ENCODE measurements around the gene STRIP2. TPM values are rescaled to one million over a fixed set of nuclear protein-coding genes. Genes with fewer than 3 reads are reported as not detected.
"Not testable (repeated sequence)": the region's sequence is repeated elsewhere in the genome, so short reads cannot be mapped to it uniquely, and the experiment has no call there.

The STRIP2 gene
- total RNA-seq, 1 experiment from 2014 or later: 7.5 TPM

DNA sequence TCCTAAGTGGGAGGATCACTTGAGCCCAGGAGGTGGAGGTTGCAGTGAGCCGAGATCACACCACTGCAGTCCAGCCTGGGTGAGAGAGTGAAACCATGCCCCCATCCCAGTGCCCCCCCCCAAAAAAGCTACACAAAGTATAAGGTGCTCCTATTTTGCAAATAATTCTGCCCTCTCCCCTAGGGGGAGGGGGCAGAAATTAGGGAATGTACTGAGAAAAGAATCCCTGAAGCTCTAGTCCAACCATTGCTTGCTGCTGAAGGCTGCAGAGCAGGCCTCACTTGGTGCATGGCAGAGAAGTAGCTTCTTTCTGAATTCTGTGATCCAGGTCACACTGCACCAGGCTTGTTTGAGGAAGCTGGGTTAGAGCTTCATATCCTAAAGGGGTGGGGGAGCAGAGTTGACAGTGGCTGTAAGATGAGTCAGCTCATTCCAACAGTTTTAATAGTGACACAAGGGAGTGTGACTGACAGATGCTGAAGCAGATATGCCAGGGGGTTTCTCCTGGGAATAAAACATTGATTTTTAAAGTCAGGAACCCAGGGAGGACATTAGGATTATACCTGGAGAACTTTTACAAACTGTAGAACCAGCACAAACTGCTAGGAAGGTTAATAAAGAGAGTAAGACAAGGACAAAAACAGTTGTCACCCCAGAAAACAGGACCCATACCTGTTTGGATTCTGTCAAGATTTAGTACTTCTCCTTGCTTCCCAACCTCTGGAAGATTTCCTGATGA lies 32.8 kb upstream of the STRIP2 start:
- DNase-seq (ENCODE audit: low read depth in 1 of 2, low spot score in 2 of 2): no peak
- Histone ChIP-seq H3K9me3 (replicated peaks) (no peaks in the 10 kb centered on the region), H3K27me3 (replicated peaks) (no peaks in the 10 kb centered on the region), H3K4me1 (replicated peaks) (peaks cover 11% of the 10 kb centered on the region), H3K36me3 (no peaks in the 10 kb centered on the region), H3K4me3 (no peak overlapping the region), H3K27ac (no peak overlapping the region; the same call in 1 of the 2 replicates)

DNA sequence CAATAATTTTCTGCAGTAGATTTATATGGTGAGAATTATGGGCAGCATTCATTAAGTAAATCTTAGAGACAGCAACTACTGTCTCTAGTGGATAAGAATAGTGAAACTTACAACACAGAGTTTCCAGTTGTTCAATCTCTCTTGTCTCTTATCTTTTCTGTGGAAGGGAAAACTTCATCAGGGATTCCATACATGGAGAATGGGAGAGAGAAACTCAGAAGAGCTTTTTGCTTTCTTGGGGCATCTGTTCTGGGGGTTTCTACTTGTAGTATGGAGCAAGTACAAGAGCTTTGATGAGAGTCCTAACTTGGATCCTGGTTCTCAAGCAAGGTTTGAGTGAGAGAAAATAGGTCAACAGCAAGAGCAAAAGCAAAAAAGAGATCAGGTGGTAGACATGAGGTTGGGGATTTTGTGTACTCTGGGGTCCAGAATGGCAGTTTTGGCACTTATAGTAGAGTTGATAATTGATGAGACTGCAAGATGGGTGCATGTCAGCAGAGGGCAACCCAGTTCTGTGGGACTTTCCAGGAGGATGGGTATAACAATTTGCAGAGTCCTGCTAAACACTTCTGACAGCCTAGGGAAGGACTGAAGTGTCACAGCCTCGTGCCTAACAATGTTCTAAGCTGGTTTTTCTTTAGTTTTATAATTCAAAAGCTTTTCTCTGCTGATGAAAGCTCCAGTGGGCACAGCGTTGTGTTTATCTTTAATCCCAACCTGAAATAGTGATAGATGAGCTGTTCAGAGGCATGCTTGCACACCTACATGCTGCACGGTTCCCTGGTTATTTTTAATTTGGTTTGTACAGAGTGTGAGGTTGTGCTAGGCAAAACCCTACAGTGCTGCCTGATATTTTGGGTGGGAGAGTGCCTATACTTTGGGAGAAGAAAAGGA lies 32.0 kb upstream of the STRIP2 start:
- Histone ChIP-seq H3K4me1 (replicated peaks) (peaks cover 11% of the 10 kb centered on the region), H3K9me3 (replicated peaks) (no peaks in the 10 kb centered on the region), H3K27me3 (replicated peaks) (no peaks in the 10 kb centered on the region), H3K27ac (no peak overlapping the region; the same call in 1 of the 2 replicates), H3K4me3 (no peak overlapping the region), H3K36me3 (no peaks in the 10 kb centered on the region)
- no peak for DNase-seq (ENCODE audit: low read depth in 1 of 2, low spot score in 2 of 2)

DNA sequence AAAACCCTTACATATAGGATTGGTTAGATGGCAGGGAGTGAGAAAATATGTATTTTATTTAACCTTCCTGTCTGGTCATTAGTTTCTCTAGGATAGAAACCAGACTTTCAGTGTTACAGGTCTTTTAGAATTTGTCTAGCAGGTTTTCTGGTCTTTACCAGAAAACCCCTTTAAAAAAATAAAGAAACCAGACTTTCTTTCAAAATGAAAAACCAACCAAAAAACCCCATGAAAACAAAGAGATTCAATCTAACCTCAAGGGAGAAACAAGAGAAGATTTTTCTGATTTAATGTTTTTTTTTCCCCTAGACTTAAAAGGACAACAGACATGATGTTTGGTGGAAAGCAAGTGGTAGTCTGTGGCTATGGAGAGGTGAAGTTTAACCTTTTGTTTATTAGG lies 28.7 kb upstream of the STRIP2 start:
- Histone ChIP-seq H3K9me3 (replicated peaks) (no peaks in the 10 kb centered on the region), H3K27ac (no peak overlapping the region), H3K36me3 (no peaks in the 10 kb centered on the region), H3K4me1 (replicated peaks) (peaks cover 11% of the 10 kb centered on the region), H3K27me3 (replicated peaks) (no peaks in the 10 kb centered on the region), H3K4me3 (no peak overlapping the region)
- no peak for DNase-seq (ENCODE audit: low read depth in 1 of 2, low spot score in 2 of 2)

DNA sequence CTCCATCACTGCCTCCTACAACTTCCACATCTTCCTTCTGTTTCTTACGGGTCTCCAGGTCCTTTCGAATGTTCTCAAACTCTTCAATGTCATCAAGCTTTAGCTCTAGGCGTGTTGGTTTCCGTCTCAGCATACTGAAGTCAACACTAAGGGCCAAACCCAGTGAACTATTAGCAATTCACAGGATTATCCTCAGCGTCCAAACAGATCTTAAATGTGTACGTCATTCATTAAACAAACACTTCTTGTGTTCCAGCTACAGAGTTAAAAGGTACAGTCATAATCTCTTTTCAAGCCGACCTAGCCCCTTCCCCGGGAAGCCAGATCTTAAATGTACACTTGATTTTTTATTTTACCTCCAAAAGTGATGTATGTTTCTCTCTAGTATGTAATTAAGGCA lies 24.0 kb upstream of the STRIP2 start:
- DNase-seq (ENCODE audit: low read depth in 1 of 2, low spot score in 2 of 2); H3K4me3 ChIP-seq; H3K4me1 ChIP-seq (replicated peaks); H3K27ac ChIP-seq; H3K9me3 ChIP-seq (replicated peaks); H3K27me3 ChIP-seq (replicated peaks); H3K36me3 ChIP-seq: not testable (repeated sequence)

DNA sequence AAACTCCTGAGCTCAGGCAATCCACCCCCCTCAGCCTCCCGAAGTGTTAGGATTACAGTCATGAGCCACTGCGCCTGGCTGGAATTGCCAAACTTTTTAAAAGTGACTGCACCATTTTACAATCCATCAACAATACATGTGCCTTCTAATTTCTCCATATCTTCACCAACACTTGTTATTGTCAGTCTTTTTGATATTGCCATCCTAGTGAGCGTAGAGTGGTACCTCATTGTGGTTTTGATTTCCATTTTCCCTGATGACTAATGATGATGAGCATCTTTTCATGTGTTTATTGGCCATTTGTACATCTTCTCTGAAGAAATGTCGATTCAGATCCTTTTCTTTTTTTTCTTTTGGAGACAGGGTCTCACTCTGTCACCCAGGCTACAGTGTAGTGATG lies 21.7 kb upstream of the STRIP2 start:
- no peaks in the 10 kb centered on the region for H3K4me1 ChIP-seq (replicated peaks)
- H3K27ac ChIP-seq: no peak overlapping the region
- no peaks in the 10 kb centered on the region for H3K9me3 ChIP-seq (replicated peaks)
- no peaks in the 10 kb centered on the region for H3K27me3 ChIP-seq (replicated peaks)
- H3K36me3 ChIP-seq: no peaks in the 10 kb centered on the region
- DNase-seq (ENCODE audit: low read depth in 1 of 2, low spot score in 2 of 2): no peak
- no peak overlapping the region for H3K4me3 ChIP-seq

DNA sequence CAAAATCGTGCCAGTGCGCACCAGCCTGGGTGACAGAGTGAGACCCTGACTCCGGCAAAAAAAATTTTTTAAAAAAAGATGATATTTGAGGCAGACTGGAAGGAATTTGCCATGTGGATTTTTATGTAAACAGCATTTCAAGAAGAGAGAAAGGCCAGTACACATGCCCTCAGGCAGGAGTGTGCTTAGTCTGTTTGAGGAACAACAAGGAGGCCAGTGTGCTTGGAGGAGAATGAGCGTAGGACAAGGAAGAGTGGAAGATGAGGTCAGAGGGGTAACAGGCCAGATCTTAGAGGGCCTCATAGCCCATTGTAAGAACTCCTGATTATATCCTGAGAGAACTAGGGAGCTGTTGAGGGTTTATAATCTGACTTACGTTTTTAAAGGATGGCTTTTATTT lies 17.2 kb upstream of the STRIP2 start:
- no peak overlapping the region for H3K27ac ChIP-seq
- H3K36me3 ChIP-seq: no peaks in the 10 kb centered on the region
- H3K27me3 ChIP-seq (replicated peaks): no peaks in the 10 kb centered on the region
- no peaks in the 10 kb centered on the region for H3K9me3 ChIP-seq (replicated peaks)
- no peak for DNase-seq (ENCODE audit: low read depth in 1 of 2, low spot score in 2 of 2)
- H3K4me1 ChIP-seq (replicated peaks): no peaks in the 10 kb centered on the region
- no peak overlapping the region for H3K4me3 ChIP-seq

DNA sequence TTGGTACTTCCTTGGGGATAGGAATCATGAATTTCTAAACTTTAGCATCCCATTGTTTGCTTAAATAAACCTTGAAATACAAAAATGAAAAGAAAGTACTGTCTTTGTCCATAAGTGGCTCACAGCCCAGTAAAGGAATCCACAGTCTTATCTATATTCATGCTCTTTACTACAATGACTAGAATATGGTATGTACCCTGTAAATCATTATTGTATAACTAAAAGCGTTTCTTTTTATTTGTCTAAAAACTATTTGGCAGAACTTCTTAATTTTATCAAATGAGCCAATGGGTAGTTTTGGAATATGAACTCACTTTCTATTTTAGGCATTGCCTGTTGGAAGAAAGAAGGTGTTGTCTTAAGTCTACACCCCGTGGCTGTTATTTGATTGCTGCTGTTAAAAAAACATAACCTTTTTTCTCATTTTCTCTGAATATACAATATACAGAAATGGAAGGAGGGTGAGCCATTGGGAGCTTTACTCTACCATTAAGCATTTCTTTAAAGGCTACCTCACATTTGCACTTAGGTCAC lies 12.4 kb upstream of the STRIP2 start:
- no peaks in the 10 kb centered on the region for H3K36me3 ChIP-seq
- H3K4me3 ChIP-seq: no peak overlapping the region
- H3K9me3 ChIP-seq (replicated peaks): no peaks in the 10 kb centered on the region
- no peaks in the 10 kb centered on the region for H3K4me1 ChIP-seq (replicated peaks)
- no peak for DNase-seq (ENCODE audit: low read depth in 1 of 2, low spot score in 2 of 2)
- H3K27me3 ChIP-seq (replicated peaks): no peaks in the 10 kb centered on the region
- no peak overlapping the region for H3K27ac ChIP-seq

DNA sequence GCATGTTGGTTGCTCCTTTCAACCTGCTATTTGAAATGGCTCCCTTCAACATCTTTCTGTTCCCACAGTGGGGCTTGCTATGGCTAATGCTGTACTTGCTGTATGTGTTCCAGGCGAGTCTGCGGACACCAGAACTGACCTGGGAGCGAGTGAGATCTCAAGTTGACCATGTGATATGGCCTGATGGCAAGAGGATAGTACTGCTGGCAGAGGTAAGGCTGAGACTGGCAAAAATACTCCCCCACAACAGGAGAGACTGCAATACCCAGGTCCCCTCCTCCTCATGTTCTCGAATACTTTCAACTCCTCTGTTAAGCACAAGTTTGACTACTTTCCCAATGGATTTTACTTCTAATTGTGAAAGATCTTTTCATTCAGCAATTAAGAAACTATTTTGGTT lies 11.5 kb upstream of the STRIP2 start:
- H3K27me3 ChIP-seq (replicated peaks): no peaks in the 10 kb centered on the region
- no peak for DNase-seq (ENCODE audit: low read depth in 1 of 2, low spot score in 2 of 2)
- H3K4me1 ChIP-seq (replicated peaks): no peaks in the 10 kb centered on the region
- H3K36me3 ChIP-seq: no peaks in the 10 kb centered on the region
- H3K27ac ChIP-seq: no peak overlapping the region
- no peaks in the 10 kb centered on the region for H3K9me3 ChIP-seq (replicated peaks)
- H3K4me3 ChIP-seq: no peak overlapping the region

DNA sequence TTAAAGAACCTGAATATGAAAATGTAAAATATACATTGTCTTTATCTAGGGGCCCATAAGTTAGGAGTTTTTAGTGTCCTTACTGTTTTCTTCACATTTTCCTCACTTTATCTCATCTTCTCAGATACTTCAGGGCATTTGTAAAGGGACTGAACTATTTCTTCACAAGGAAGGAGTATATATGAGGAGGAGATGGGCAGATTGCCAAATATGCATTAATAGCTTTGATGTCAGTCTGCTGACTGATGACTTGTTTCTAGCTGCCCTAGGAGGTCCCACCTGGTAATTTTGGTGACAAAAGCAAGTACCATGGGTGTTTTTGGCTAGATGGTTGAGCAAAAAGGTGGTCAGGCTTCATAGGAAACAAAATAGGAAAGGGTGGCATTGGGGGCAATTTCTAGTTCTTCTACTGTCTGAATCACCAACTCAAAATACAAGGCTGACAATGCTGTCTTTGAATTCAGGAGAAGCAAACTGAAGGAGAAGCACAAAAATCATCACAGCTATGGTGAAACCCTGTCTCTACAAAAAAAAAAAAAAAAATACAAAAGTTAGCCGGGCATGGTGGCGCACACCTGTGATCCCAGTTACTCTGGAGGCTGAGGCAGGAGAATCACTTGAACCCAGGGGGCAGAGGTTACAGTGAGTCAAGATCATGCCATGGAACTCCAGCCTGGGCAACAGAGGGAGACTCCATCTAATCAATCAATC lies 10.4 kb upstream of the STRIP2 start:
- Histone ChIP-seq H3K36me3 (no peaks in the 10 kb centered on the region), H3K4me3 (no peak overlapping the region), H3K27me3 (replicated peaks) (no peaks in the 10 kb centered on the region), H3K4me1 (replicated peaks) (no peaks in the 10 kb centered on the region), H3K9me3 (replicated peaks) (no peaks in the 10 kb centered on the region), H3K27ac (no peak overlapping the region)
- DNase-seq (ENCODE audit: low read depth in 1 of 2, low spot score in 2 of 2): no peak

DNA sequence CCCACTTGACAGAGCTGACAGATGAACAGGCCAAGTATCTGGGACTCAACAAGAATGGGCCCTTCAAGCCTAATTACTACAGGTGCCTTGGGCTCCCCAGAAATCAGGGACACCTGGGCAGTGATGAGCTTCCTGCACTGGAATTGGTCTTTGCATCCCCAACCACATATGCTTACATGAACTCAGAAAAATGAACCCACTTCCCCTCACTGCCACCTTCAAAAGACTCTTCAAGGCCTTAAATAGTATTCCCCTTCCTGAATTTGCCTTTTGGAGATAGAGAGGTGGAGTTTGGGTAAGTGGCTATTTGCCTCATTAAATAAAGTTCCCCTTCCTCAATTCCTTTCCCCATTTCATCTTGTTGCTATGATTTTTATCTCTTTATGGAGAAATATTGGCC lies 7.8 kb upstream of the STRIP2 start:
- no peak for DNase-seq (ENCODE audit: low read depth in 1 of 2, low spot score in 2 of 2)
- Histone ChIP-seq H3K4me1 (replicated peaks) (no peaks in the 10 kb centered on the region), H3K9me3 (replicated peaks) (no peaks in the 10 kb centered on the region), H3K27ac (no peak overlapping the region), H3K4me3 (no peak overlapping the region), H3K27me3 (replicated peaks) (no peaks in the 10 kb centered on the region), H3K36me3 (no peaks in the 10 kb centered on the region)

DNA sequence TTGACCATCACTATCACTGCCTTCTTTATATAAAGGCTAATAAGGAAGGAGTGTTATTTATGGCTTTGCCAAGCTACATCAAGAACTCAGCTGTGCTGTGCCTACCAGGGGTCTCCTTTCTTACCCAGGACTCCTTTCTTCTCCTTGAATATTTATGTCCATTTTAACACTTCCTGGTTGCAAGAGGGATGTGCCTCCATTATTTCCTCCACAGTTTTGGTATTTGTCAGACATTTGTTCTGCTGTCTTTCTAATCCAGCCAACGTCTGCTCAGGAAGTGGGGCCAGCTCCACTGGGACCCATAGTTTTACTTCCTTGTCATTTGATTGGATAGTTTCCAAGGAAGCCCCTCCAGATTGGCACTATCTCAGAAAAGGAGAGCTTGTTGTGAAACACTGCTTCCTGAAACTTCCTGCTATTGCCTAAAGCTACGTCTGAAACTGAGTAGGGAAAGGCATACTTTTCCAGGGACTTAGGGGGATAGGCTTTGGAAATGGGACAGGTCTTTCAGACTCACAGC lies 6.6 kb upstream of the STRIP2 start:
- Histone ChIP-seq H3K27ac (no peak overlapping the region), H3K4me3 (no peak overlapping the region), H3K4me1 (replicated peaks) (no peaks in the 10 kb centered on the region), H3K9me3 (replicated peaks) (no peaks in the 10 kb centered on the region), H3K36me3 (no peaks in the 10 kb centered on the region), H3K27me3 (replicated peaks) (no peaks in the 10 kb centered on the region)
- DNase-seq (ENCODE audit: low read depth in 1 of 2, low spot score in 2 of 2): no peak

DNA sequence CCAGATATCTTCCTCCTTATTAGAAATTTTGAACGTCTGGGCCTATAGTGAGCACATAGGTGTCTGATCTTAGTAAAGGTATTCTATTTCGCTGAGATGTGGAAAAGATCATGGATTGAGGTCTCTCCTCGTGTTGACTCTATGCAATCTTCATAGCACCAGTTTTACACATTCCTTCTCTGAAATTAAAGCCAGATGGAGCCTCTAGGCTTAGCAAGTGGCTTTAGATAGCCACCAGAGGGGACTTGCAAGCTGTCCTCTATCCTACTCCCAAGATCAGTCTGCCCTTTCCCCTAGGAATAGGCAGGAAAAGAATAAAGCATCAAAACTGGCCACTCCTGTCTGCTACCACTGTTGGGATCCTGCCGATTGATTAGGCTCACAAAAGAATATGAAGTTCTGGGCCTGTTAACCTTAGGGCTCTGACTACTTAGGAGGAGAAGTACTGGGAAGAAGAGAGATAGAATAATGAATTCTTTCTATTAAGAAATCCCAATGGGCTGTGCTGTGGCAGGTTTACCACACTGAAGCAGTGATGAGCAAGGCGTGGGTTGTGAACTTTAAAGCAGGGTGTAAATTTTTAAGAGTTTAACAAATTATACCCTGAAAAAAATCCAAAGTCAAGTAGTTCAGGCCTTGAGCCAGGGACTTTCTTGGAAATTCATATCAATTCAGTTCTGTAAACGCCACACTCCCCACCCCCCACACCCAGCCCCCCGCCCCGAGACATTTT lies 2.2 kb upstream of the STRIP2 start:
- Histone ChIP-seq H3K4me1 (replicated peaks) (peaks cover 12% of the 10 kb centered on the region), H3K27me3 (replicated peaks) (no peaks in the 10 kb centered on the region), H3K4me3 (no peak overlapping the region), H3K27ac (no peak overlapping the region), H3K36me3 (peaks cover 4% of the 10 kb centered on the region; the same call in 1 of the 2 replicates), H3K9me3 (replicated peaks) (no peaks in the 10 kb centered on the region)
- DNase-seq (ENCODE audit: low read depth in 1 of 2, low spot score in 2 of 2): no peak

Measured in SJSA1 (cell line).